Measurements from ENCODE around the gene RASA4B.
"Not testable (repeated sequence)": the region's sequence is repeated elsewhere in the genome, so short reads cannot be mapped to it uniquely, and the experiment has no call there.

The RASA4B gene

DNA sequence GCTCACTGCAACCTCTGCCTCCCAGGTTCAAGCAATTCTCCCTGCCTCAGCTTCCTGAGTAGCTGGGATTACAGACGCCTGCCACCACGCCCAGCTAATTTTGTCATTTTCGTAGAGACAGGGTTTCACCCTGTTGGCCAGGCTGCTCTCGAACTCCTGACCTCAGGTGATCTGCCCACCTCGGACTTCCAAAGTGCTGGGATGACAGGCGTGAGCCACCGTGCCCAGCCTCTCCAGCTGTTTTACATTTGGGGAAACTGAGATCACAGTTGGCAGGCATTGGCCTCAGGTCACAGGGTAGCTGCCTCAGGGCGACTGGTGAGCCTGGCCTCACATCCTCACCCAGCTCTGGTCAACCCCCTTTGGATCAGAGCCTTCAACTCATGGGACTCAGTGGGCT, 7.0 kb downstream of the RASA4B start:
- not testable (repeated sequence) for DNase-seq

- not testable (repeated sequence) for DNase-seq
Measured at GRCh38 chr7:102507410-102508088, 10.0 kb downstream of the RASA4B start.

DNA sequence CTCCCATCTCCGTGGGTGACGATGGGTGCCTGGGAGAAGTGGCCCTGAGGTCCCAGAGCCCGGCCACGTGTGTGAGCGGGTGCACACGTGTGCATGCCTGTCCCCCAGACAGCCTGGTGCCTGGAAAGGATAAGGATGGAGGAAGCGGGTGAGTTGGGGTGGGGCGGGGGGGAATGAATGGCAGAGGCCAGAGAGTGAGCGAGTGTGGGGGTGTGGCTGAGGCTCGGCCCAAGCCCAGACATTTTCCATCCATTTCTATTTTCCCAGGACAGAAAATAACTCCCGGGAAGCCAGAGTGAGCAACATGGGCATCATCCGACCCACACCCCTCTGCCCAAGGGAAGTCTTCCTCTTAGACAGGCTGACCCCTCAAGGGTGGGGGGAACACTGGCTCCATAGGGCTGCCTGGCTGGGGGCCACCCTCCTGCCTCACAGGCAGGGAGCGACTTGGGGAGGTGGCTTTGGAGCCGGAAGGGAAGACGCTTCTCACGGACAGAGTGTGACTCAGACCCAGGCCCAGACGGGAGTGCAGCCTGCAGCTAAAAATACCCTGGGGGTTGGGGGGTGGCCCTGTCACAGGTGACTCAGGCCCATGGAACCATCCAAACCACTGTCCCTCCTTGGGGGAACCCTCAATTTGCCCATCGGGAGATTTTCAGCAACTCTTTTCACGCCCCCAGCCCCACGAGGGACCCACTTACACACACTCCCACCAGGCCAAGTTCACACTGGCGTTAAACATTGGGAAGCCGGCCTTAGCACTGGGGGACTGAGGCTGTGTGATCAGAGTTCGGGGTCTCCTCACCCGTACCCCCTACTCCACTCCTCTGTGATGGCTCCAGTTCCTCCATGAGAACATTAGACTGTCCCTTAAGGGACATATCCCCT, 12.0 kb downstream of the RASA4B start:
- DNase-seq: not testable (repeated sequence)

DNA sequence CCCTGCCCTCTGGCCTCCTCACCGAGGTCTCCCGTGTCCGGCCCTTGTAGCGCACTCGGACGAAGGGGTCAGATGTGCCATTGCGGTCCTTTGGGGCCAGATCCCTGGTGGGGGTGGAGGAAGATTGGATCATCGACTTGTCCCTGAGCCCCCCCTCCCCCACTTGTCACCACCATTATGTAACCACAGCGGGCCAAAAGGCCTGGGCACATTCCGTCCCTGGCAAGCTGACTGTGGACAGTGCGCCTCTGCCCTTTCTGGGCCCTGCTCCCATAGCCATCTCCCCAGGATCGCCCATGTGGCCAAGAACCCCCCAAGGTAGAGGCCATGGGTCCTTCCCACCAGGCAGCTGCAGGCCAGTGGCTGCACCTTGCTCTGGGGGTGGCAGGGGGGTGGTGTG, 14.4 kb downstream of the RASA4B start:
- DNase-seq: not testable (repeated sequence)

- not testable (repeated sequence) for DNase-seq
Measured at GRCh38 chr7:102498321-102498720, 19.3 kb downstream of the RASA4B start.

DNA sequence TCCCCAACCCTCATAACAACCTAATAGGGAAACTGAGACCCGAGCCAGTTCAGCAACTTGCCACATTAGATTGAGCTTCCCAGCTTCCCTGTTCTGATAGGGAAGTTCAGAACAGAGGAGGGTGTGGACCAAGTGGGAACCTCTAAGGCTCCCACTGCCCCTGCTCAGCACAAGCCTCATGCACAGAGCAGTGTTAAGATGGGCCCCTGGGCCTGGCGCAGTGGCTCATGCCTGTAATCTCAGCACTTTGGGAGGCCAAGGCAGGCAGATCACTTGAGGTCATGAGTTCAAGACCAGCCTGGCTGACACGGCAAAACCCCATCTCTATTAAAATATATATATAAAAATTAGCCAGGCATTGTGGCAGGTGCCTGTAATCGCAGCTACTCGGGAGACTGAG, 20.3 kb downstream of the RASA4B start:
- DNase-seq: not testable (repeated sequence)

DNA sequence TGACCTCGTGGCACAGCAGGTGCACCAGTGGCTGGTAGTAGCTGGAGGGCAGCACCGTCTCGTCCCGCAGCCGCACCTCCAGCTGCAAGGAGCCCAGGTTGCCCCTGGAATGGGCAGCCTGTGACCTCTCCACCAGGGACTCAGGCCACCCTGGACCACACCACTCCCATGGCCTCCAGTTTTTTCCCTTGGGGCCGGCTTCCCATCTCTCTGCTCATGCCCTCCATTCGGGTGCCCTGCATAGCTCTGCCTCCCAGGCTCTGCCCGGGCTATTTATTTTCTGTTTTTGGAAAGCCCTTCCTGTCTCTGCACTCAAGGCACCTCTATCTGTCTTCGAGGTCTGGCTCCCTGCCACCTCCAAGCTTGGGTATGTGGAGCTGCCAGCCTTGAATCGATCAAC, 20.7 kb downstream of the RASA4B start:
- not testable (repeated sequence) for DNase-seq

- DNase-seq: not testable (repeated sequence)
Measured at GRCh38 chr7:102494473-102495149, 23.0 kb downstream of the RASA4B start.

- not testable (repeated sequence) for DNase-seq
Measured at GRCh38 chr7:102494026-102494425, 23.6 kb downstream of the RASA4B start.

DNA sequence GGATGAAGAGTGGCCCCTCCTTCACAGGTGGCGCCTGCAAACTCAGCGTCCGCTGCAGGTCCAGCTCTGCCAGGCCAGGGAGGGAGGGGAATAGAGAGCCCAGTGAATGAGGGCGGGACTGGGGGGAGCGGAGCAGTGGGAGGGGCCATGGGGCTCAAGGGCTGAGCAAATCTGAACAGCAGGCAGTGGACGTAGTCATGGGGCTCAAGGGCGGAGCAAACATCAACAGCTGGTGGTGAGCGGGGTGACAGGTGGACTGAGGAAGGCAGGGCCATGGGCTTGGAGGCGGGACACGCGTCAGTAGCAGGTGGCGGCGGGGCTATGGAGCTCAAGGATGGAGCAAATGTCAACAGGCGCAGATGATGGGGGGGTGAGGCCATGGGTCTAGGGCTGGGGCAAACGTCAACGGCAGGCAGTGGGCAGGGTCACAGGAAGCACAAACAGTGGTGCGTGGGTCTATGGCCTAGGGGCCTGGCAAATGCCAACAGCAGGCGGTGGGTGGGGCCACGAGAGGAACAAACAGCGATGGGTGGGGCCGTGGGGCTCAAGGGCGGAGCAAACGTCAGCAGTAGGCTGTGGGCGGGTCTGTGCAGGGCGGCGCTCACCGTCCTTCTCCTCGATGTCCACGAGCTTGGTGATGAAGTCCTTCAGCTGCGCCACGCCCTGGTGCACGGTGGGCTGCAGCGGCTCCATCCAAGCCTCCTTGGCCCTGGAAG, 24.2 kb downstream of the RASA4B start:
- DNase-seq: not testable (repeated sequence)

GRCh38 chr7:102490529-102491075, 27.0 kb downstream of the RASA4B start:
- DNase-seq: not testable (repeated sequence)

DNA sequence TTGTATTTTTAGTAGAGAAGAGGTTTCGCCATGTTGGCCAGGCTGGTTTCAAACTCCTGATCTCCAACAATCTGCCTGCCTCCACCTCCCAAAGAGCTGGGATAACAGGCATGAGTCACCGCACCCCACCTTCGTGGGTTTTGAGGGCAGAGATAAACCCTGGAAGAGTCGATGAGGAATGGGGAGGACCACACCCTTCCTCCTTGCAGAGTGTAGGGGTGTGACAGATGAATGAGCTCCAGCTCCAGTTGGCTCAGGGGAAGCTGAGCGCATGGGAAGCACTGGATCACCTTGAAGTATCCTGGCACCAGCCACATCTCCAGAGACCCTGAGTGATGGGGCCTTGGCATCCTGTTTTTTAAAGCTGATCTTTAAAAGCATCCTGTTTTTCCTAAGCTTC, 33.3 kb downstream of the RASA4B start:
- not testable (repeated sequence) for DNase-seq

DNA sequence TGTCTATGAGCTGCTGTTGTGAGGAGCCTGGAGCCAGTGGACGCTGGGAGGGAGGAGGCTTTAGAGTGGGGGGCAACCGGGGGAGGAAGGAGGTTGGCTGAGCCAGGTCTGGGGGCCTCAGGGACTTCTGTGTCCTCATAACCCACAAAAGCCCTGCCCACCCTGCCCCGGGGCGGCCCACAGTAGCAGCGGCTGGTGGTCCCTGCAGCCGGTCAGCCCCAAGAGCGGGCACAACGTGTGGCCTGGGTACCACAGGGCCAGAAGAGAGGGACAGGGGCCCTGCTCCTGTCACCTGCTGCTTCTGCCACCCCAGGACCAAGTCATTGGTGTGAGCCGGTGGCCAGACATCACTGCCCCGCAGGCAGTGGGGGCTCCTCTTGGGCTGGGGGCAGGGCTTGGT, 35.6 kb downstream of the RASA4B start:
- not testable (repeated sequence) for DNase-seq

GRCh38 chr7:102479982-102480637, 37.5 kb downstream of the RASA4B start:
- not testable (repeated sequence) for DNase-seq

- DNase-seq: not testable (repeated sequence)
Measured at GRCh38 chr7:102479209-102479584, 38.4 kb downstream of the RASA4B start.

DNA sequence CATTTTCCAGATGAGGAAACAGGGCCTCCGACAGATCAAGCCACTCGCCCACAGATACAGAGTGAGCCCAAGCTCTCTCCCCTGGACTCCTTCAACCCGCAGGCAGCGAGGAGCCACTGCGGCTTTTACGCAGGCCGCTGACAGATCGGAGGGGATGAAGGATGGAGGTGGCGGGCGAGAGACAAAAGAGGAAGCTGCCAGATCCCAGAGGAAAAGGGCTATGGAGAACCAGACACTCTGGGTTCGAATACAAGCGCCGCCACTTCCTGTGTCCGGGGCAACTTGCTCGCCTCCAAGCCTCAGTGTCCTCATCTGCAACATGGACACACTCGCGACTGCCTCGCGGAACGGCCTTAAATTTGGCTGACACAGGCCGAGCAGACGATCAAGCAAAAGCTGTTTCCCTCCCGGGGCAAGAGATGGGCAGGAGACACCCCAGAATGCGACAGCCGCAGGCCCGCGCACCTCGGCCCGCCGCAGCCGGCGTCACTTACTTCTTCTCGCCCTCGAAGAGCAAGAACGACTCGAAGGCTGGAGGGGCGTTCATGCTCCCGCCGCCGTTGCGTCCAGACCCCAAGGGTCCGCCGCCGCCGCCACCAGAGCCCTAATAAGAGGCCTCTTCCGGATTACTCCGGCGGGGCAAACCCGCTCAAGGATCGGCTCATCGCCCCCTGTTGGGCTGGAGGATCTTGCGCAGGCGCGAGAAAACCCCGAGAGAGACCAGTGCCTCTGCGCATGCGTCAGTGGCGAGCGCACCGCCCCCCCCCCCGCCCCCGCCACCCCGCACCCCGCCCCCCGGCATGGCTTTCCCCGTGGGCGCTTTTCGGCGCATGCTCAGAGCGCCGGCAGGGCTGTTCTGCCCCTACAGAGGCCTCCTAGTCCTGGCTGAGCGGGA, 39.0 kb downstream of the RASA4B start, which contains the start of gene POLR2J:
Gene POLR2J, minus strand, starts transcription at position 609 of the 895 bp plus-strand sequence. Its CDS starts 62 bp downstream, at position 547.
- DNase-seq: not testable (repeated sequence)

DNA sequence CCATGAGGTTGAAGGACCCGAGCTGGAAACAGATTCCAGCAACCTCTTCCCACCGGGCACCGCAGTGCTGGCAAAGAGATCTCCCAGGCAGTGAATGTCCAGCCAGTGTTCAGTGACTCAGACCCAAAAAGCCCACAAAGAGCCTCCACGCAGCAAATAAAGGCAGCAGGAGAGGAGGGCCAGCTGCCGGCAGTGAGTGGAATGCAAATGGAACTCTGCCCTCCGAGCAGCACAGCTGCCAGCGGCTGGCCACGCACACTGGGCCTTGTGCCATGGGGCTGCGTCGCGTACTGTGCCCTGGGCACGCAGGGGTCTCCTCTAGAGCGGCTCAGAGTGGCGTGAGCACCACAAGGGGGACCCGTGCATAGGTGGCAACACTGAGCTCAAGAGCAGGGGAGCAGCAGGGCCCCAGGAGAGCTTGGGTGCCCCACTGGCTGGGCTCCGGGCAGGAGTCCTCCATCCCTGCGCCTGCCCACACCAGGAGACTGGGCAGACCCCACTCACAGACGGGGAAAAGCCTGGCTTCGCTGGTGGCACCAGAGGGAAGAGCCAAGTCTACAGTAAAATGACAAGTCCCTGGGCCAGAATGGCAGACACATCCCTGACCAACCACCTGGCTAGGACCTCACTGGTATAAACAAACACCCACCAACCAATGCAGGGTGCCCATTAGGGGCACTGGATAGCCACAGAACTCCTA, 42.7 kb downstream of the RASA4B start:
- DNase-seq: not testable (repeated sequence)

DNA sequence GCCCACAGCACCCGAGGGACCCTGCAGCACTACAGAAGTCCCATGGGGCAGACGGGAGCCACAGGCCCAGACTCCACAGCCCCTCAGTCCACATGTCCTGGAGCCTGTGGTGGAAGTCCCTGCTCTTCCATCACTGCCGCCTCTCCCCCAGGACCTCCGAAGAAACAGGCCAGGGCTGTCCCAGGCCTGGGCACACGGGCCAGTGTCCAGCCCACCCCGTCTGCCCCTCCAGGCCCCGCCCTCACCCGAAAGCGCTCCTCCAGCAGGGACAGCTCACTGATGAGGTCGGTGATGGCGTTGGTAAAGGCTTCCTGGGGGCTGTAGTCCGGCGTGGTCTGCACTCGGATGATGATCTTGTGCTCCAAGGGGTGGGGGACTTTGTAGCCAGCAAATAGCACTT, 43.5 kb downstream of the RASA4B start:
- DNase-seq: not testable (repeated sequence)

DNA sequence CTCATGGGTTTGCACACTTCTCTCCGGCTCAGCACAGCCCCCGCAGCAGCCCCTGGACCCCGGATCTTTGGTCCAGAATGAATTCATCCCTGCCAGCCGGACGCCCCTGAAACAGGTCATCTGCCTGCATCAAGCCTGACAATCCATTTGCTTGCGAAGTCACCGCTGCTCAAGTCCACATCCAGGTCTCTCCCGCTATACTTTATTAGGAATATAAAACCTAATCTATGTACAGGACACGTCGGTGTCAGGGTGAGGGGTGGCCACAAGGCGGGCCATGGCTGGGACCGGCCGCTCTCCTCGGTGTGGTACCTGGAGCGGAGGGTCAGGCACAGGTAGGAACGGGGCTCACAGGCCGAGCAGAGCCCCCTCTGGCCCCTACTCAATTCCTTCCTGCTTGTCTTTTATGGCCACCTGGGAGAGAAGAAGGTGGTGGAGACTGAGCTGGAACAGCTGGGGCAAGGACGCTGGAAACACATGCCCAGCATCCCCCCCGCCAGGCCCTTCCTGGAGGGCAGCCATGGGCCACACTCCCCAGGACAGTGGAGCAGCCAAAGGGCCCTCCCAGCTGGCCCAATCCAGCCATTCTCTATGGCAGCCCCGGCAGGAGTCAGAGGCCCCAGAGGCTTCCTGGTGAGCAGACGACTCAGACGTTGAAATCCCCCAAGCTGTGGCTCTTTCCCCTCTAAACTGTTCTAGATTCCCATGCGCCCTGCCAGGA, 44.1 kb downstream of the RASA4B start:
- no peak for DNase-seq

Data from NCI-H510A (cell line).